Stomach smooth muscle (tissue), 2 donors: Measurements from ENCODE around the gene S100G.

Experiments
- H3K27ac ChIP-seq: one replicate; pipeline ENCODE4 v1.7.0; 2013; ENCODE audit warnings: mild to moderate bottlenecking, low read length, inconsistent platforms
- H3K27me3 ChIP-seq, 2 donors: one replicate each; pipeline ENCODE4 v1.7.0; 2013; ENCODE audit warnings: low read length in 2 of 2; ENCODE audit not compliant: insufficient read depth in 2 of 2, control insufficient read depth in 1 of 2
- H3K36me3 ChIP-seq, 2 donors: one replicate each; pipeline ENCODE4 v1.7.0; 2013; ENCODE audit warnings: low read length in 2 of 2; ENCODE audit not compliant: control insufficient read depth in 2 of 2, insufficient read depth in 2 of 2
- H3K4me1 ChIP-seq: one replicate; pipeline ENCODE4 v1.7.0; 2013; ENCODE audit warnings: low read length; ENCODE audit not compliant: control insufficient read depth, insufficient read depth
- H3K4me3 ChIP-seq, 2 donors: one replicate each; pipeline ENCODE4 v1.7.0; 2013; ENCODE audit warnings: low read length in 2 of 2
- H3K9ac ChIP-seq, 2 donors: one replicate each; pipeline ENCODE4 v1.7.0; 2013; ENCODE audit warnings: low read length in 2 of 2, mild to moderate bottlenecking in 1 of 2
- H3K9me3 ChIP-seq, 2 donors: one replicate each; pipeline ENCODE4 v1.7.0; 2013; ENCODE audit warnings: low read length in 2 of 2; ENCODE audit not compliant: control insufficient read depth in 2 of 2
- donor health status: healthy.
- donor health status: Pancreatic carcinoma.

The S100G gene

DNA sequence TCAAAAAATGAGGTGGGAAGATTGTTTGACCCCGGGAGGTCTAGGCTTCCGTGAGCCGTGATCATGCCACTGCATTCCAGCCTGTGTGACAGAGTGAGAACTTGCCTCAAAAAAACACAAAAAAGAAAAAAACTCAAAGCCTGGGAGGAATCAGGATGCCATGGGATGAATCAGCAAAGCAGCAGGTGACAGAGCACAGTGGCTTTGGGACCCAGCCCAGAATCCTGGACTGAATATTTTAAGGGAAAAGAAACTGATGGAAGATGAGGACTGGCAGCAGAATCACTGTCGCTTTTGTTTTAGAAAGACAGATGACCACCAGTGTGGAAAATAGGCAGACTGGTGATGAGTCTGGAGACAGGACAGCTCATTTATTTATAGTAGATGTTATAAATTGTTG lies 16.6 kb downstream of the S100G start:
- no peaks in the 10 kb centered on the region for H3K4me1 ChIP-seq
- H3K36me3 ChIP-seq: peaks cover 3 to 8% of the 10 kb centered on the region in 2 donors
- H3K27ac ChIP-seq: no peak overlapping the region
- H3K9me3 ChIP-seq: no peaks in the 10 kb centered on the region
- peaks cover 0 to 3% of the 10 kb centered on the region in 2 donors for H3K27me3 ChIP-seq
- H3K9ac ChIP-seq: no peak overlapping the region
- H3K4me3 ChIP-seq: no peak overlapping the region

DNA sequence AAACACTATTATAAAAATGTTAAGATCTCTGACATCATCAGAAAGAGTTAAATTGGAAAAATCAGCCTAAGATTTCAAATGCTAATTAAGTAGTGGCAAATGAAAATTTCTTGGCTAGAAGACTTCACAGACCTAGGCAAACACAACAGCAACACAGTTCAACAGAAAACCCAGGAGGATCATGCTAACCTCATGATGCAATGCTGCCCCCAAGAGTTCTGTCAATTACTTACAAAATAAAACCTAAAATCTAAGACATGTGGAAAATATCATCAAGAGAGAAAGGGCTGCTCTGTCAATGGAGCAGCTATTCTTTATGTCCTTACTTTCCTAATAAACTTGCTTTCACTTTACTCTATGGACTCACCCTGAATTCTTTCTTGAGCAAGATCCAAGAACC lies 21.0 kb downstream of the S100G start:
- no peak overlapping the region for H3K9ac ChIP-seq
- no peak overlapping the region for H3K27ac ChIP-seq
- H3K36me3 ChIP-seq: peaks cover 3 to 5% of the 10 kb centered on the region in 2 donors
- H3K27me3 ChIP-seq: peaks cover 0 to 2% of the 10 kb centered on the region in 2 donors
- no peaks in the 10 kb centered on the region for H3K4me1 ChIP-seq
- H3K4me3 ChIP-seq: no peak overlapping the region
- H3K9me3 ChIP-seq: no peaks in the 10 kb centered on the region

DNA sequence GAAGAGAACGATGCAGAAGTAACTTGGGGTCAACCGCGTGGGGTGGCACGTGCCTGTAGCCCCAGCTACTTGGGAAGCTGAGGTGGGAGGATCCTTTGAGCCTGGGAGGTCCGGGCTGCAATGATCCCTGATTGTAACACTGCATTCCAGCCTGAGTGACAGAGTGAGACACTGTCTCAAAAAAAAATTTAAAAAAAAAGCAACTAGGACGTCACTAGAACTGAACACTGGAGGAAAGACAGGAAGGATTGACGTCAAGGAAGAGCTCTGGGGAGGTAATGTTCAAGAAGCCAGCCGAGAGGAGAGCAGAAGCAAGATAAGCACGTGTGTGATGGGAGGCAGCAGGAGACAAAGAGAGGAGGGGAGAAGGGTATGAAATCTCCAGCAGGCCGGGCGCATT lies 28.7 kb downstream of the S100G start:
- Histone ChIP-seq H3K4me3 (no peak overlapping the region), H3K9me3 (no peaks in the 10 kb centered on the region), H3K9ac (no peak overlapping the region), H3K27me3 (peaks cover 0 to 4% of the 10 kb centered on the region in 2 donors), H3K27ac (no peak overlapping the region), H3K36me3 (peaks cover 9 to 13% of the 10 kb centered on the region in 2 donors), H3K4me1 (no peaks in the 10 kb centered on the region)

DNA sequence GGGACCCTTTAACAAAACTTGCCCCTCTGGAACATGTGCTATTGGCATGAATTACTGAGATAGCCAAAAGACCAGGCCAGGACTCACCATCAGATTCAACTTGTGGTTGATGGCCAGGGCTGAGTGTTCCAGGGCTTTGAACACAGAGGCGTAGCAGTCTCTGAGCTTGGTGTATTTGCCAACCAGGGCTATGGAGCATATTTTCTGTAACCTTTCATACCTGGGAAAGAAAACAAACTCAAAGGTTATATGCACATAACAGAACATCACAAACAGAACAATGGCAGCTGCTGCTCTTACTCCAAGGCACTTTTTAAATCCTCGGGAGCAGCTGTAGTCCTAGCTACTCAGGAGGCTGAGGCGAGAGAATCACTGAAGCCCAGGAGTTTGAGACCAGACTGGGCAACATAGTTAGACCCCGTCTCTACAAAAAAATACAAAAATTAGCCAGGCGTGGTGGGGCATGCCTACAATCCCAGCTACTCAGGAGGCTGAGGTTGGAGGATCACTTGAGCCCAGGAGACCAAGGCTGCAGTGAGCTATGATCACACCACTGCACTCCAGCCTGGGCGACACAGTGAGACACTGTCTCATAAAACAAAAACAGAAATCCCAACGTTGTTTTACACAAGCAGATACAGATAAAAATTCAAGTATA lies 33.2 kb downstream of the S100G start:
- Histone ChIP-seq H3K9ac (no peak overlapping the region), H3K9me3 (no peaks in the 10 kb centered on the region), H3K27me3 (peaks cover 0 to 6% of the 10 kb centered on the region in 2 donors), H3K4me3 (no peak overlapping the region), H3K27ac (no peak overlapping the region), H3K36me3 (peaks cover 13% of the 10 kb centered on the region in 2 donors), H3K4me1 (no peaks in the 10 kb centered on the region)

DNA sequence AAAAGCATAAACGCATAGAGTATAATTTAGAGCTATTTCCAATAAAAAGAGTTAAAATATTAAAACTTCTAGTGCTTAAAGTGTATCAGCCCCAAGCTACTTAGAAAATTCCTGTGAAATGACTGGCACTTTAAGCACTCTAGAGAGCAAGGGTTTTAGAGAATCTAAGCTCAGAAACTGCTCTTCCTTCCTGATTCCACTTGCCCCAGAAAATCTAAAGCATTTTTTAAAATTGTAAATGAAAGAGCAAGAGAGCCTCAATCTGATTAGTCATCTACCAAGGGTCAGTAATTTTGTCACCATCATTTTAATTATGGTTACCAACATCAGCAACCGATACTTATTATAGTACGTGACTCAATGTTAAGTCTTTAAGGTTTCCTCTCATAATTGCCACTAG lies 37.6 kb downstream of the S100G start:
- Histone ChIP-seq H3K4me3 (no peak overlapping the region), H3K27ac (no peak overlapping the region), H3K9ac (no peak overlapping the region), H3K36me3 (peaks cover 9 to 17% of the 10 kb centered on the region in 2 donors), H3K9me3 (no peaks in the 10 kb centered on the region), H3K27me3 (peaks cover 0 to 7% of the 10 kb centered on the region in 2 donors), H3K4me1 (no peaks in the 10 kb centered on the region)

DNA sequence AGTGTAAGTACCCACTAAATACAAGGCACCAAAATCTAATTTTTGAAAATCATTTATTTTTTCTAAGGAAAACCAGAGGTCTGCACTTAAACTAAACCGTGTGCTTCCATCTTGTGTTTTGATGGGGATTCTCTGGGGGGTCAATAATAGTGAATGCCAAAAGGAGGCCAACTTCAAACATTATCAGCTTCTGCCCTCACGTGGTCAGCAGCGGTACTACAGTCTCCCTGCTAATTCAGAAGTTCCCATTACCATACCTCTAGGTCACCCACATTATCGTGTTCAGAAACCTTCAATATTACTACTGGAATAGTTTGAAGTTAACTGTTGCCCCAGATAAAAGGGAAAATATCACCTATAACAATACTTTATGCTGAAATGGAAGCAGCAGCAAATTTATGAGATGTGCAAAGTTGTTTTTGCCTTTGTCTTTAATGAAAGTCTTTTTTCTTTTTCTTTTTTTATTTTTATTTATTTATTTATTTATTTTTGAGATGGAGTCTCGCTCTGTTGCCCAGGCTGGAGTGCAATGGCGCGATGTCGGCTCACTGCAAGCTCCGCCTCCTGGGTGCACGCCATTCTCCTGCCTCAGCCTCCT lies 45.2 kb downstream of the S100G start:
- Histone ChIP-seq H3K27me3 (peaks cover 0 to 6% of the 10 kb centered on the region in 2 donors), H3K9me3 (no peaks in the 10 kb centered on the region), H3K4me1 (no peaks in the 10 kb centered on the region), H3K9ac (no peak overlapping the region), H3K4me3 (no peak overlapping the region), H3K36me3 (peaks cover 3 to 12% of the 10 kb centered on the region in 2 donors), H3K27ac (no peak overlapping the region)

DNA sequence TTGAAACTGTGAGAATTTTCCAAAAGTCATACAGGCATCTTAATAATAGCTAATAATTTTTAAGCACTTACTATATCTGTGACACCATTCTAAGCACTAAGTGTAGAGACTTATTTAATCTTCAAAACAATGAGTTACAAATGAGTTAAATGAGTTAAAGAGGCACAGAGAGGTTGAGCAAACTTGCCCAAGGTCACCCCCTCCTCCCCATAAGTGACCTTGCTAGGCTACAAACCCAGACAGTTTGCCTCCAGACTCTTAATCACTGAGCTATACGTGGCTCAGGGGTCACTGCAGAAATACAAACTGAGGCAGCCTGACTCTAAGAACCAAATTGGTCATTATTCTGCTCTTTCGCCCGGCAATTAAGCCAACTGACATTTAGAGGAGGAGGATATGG lies 47.0 kb downstream of the S100G start:
- Histone ChIP-seq H3K27me3 (peaks cover 0 to 5% of the 10 kb centered on the region in 2 donors), H3K27ac (no peak overlapping the region), H3K9me3 (no peaks in the 10 kb centered on the region), H3K36me3 (peaks cover 3 to 5% of the 10 kb centered on the region in 2 donors), H3K4me3 (no peak overlapping the region), H3K4me1 (no peaks in the 10 kb centered on the region), H3K9ac (no peak overlapping the region)

DNA sequence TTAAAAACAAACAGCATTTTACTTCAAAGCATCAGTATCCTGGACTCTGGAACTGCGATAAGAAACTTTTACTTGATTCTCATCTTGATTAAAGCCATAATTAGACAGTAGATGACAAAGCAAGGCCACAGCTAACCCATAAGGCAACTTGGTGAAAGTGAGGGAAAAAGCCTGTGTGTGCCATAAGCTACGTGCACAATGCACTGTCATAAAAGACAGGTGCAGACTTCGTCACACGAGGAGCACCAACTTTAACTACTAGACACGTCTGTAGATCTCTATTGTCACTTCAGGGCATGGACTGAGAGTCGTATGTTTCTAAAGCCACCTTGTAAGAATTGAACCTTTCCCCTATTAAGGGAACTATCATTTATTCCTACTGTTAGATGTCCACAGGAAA lies 49.4 kb downstream of the S100G start:
- Histone ChIP-seq H3K4me1 (no peaks in the 10 kb centered on the region), H3K4me3 (no peak overlapping the region), H3K27ac (no peak overlapping the region), H3K36me3 (peaks cover 0 to 3% of the 10 kb centered on the region in 2 donors), H3K9ac (no peak overlapping the region), H3K27me3 (peaks cover 0 to 2% of the 10 kb centered on the region in 2 donors), H3K9me3 (no peaks in the 10 kb centered on the region)

DNA sequence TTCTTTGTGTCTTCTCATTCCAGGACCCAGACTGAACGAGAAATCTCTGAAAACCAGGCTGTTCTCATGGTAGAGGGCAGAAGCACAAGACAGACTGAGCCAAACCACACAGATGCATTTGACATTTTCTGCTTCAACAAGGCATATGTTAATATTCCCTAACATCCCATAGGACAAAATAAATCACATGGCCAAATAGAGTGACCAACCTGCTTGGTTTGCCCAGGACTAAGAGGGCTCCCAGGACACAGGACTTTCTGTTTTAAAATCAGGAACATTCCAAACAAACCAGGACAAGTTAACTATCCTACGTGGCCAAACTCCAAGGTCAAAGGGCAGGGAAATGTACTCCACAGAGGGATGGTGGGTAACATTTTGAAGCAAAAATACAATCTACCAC lies 50.8 kb downstream of the S100G start:
- Histone ChIP-seq H3K4me3 (no peak overlapping the region), H3K36me3 (peaks cover 0 to 3% of the 10 kb centered on the region in 2 donors), H3K27me3 (peaks cover 0 to 2% of the 10 kb centered on the region in 2 donors), H3K27ac (no peak overlapping the region), H3K9ac (no peak overlapping the region), H3K9me3 (no peaks in the 10 kb centered on the region), H3K4me1 (no peaks in the 10 kb centered on the region)

DNA sequence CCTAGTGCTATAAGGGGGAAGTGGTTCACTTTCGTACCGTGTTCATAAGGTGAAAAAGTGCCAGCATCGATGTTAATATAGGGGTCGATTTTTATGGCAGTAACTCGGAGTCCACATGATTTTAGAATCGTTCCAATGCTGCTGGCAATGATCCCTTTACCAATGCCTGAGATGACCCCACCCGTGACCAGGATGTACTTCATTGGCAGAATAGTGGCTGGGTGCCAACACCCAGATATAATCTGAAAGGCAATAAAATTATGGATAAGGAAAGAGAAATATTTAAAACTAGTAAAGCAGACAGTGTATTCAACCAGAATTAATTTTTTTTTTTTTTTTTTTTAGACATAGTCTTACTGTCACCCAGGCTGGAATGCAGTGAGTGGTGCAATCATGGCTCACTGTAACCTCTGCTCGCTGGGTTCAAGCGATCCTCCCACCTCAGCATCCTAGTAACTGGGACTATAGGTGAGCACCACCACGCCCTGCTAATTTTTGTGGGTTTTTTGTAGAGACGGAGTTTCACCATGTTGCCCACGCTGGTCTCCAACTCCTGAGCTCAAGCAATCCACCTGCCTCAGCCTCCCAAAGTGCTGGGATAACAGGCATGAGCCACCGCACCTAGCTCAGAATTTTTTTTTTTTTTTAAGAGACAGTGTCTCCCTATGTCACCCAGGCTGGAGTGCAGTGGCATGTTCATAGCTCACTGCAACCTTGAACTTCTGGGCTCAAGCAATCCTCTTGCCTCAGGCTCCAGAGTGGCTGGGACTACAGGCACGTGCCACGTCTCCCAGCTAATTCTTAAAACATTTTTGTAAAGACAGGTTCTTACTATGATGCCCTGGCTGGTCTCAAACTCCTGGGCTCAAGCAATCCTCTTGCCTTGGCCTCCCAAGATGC lies 53.0 kb downstream of the S100G start:
- H3K36me3 ChIP-seq: no peaks in the 10 kb centered on the region
- no peaks in the 10 kb centered on the region for H3K4me1 ChIP-seq

More for the DNA sequence above, 53.0 kb downstream of the S100G start:
- H3K27me3 ChIP-seq: no peaks in the 10 kb centered on the region
- H3K9ac ChIP-seq: no peak overlapping the region
- no peak overlapping the region for H3K27ac ChIP-seq
- H3K4me3 ChIP-seq: no peak overlapping the region
- H3K9me3 ChIP-seq: no peaks in the 10 kb centered on the region
